ENCODE measurements around the gene CPNE4.
A peak's percentile ranks its signal among the peaks of the same experiment; 100 is the strongest.

CPNE4 gene

GRCh38 chr3:131801566-131801965 is 233.2 kb downstream of the CPNE4 start:
- no peak for DNase-seq (ENCODE audit: low read depth)
- no peak overlapping the region for H3K4me3 ChIP-seq (ENCODE audit: low read depth, low read length)
- TF ChIP-seq CTCF (IDR thresholded peaks at IDR 0.05; ENCODE audit: low read depth, low read length, missing control alignments): no peak

- DNase-seq (ENCODE audit: low read depth): no peak
- TF ChIP-seq CTCF (IDR thresholded peaks at IDR 0.05; ENCODE audit: low read depth, low read length, missing control alignments): no peak
- H3K4me3 ChIP-seq (ENCODE audit: low read depth, low read length): no peak overlapping the region
Observed at GRCh38 chr3:131797776-131798175, 237.0 kb downstream of the CPNE4 start.

GRCh38 chr3:131796558-131797198 is 238.1 kb downstream of the CPNE4 start:
- H3K4me3 ChIP-seq (ENCODE audit: low read depth, low read length): no peak overlapping the region
- peak; percentile 22 for DNase-seq (ENCODE audit: low read depth)
- no peak for TF ChIP-seq CTCF (IDR thresholded peaks at IDR 0.05; ENCODE audit: low read depth, low read length, missing control alignments)

GRCh38 chr3:131796111-131796510 is 238.7 kb downstream of the CPNE4 start:
- no peak overlapping the region for H3K4me3 ChIP-seq (ENCODE audit: low read depth, low read length)
- no peak for TF ChIP-seq CTCF (IDR thresholded peaks at IDR 0.05; ENCODE audit: low read depth, low read length, missing control alignments)
- no peak for DNase-seq (ENCODE audit: low read depth)

GRCh38 chr3:131795390-131796090 is 239.3 kb downstream of the CPNE4 start:
- no peak overlapping the region for H3K4me3 ChIP-seq (ENCODE audit: low read depth, low read length)
- peak; percentile 15 for DNase-seq (ENCODE audit: low read depth)
- TF ChIP-seq CTCF (IDR thresholded peaks at IDR 0.05; ENCODE audit: low read depth, low read length, missing control alignments): no peak

GRCh38 chr3:131794766-131795388 is 239.9 kb downstream of the CPNE4 start:
- DNase-seq (ENCODE audit: low read depth): peak; percentile 36
- H3K4me3 ChIP-seq (ENCODE audit: low read depth, low read length): no peak overlapping the region
- peak; percentile 90 for TF ChIP-seq CTCF (IDR thresholded peaks at IDR 0.05; ENCODE audit: low read depth, low read length, missing control alignments)
